NK-92 (cell line): ENCODE data around the gene NFKB2.

ENCODE experiments used
- DNase-seq: peaks from one replicate; lab custom pipeline; 2025; ENCODE audit not compliant: unreplicated experiment; lab: John Stamatoyannopoulos, UW

The NFKB2 gene

DNA sequence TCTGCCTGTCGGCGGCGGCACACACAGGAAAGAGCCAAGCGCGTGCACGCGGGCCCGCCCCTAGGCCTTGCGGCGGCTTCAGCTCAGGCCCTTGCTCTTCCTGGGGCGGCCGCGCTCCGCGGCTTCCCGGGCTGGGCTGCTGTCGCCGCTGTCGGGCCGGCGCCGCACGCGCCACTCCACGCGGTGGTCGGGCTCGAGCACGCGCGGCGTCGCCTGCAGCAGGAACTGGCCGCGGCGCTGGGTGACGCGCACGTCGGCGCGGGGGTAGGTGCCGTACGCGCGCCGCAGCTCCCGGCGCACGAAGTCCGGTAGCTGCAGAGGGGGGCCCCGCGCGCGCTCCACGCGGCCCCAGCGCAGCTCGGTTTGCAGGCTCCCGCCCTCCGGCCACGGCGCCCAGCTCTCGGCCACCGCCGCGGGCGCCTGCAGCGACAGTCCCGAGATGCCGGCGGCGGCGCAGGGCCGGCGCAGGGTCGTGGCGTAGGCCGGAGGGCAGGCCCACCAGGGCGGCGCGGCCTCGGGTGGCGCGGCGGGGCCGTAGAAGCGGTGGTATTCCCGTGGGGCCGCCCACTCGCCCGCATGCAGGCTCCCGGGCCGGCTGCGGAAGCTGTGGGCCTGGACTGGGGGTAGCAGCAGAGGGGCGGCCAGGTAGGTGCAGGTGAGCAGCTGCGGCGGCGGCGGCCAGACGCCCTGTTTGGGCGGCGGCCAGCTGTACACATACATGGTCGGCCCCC lies 55.0 kb downstream of the NFKB2 start:
- peak; percentile 35 for DNase-seq

DNA sequence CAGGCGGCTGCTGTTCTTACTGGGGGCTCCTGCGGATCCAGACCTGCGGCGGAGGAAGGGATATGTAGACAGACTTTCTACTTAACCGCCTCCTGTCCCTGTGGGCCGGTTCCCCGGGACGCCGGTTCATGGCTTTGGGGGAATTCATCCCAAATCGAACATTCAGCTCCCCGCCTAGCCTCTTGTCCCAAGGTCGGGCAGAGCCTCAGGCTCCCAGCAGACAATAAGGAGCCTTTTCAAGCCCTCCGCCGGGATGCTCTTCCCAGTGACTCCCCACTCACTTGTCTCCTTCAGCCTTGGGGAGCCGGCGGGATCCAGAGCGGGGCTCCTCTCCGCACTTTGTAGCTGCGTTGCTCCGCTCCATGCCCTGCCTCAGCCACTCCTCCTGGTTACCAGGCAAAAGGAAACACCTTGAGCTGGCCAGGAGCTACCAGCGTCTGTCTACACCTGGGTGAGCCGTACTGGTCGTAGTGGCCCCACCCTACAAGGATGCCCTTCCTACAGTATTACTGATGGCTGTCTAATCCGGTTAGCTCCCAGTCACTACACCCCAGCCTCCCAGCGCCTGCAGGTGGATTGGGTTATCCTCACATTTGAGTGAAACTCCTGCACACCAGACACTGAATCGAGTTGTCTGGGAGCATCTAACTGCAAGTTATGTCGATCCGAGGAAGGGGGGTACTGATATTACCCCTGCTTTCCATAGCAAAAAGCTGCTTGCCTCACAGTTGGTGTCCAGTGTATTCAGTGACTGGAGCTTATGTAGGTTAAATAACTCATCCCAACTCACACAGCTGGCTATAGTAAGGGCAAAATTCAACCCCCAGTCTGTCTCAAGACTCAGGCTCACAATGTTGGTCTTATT lies 55.8 kb downstream of the NFKB2 start, which contains the start of gene C10orf95:
Gene C10orf95, minus strand, starts transcription at position 439 of the 865 bp plus-strand sequence. CDS start 450 bp downstream, outside the sequence.
- no peak for DNase-seq
